Ovary (tissue), 3 donors: ENCODE data around the gene GMPR.

Experiments used
- CTCF ChIP-seq, 3 donors: fragments of 450-650 bp in 2 of 3; fragments of 200-600 bp in 1 of 3; IDR thresholded peaks; one replicate each; pipeline versions ENCODE4 v1.5.1 to v1.8.0; 2016 to 2022; ENCODE audit warnings: antibody characterized with exemption in 3 of 3, mild to moderate bottlenecking in 1 of 3
- POLR2A ChIP-seq: fragments of 450-650 bp; IDR thresholded peaks from one replicate; pipeline ENCODE4 v1.6.1; 2017; ENCODE audit warnings: antibody characterized with exemption, mild to moderate bottlenecking, moderate library complexity
- donor health status: DM: no; HTN: no; CAD: no.

GRCh38 chr6:16337295-16337975, 99.0 kb downstream of the GMPR start:
- TF ChIP-seq CTCF (IDR thresholded peaks at IDR 0.05) (no peak), POLR2A (no peak)
